ENCODE measurements around the gene AADACL4.

DNA sequence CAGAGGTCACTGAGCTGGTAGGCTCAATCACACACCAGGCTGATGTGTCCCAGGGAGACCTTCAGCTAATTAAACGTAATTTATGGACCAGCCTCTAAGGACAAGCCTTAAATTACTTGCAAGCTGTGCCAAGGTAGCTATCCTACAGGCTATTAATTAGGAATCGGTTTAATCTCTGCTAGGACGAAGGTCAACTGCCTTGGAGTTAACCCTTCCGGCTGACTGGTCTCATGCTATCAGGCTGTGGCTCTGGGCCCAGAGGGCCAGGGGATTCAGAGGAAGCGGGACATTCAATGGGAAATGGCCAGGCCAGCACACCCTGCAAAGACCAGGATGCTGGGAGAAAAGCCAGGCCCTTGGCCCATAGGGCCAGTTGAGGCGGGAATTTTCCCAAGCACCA is 44.9 kb upstream of the AADACL4 start:
- TF ChIP-seq, protein P1, sequence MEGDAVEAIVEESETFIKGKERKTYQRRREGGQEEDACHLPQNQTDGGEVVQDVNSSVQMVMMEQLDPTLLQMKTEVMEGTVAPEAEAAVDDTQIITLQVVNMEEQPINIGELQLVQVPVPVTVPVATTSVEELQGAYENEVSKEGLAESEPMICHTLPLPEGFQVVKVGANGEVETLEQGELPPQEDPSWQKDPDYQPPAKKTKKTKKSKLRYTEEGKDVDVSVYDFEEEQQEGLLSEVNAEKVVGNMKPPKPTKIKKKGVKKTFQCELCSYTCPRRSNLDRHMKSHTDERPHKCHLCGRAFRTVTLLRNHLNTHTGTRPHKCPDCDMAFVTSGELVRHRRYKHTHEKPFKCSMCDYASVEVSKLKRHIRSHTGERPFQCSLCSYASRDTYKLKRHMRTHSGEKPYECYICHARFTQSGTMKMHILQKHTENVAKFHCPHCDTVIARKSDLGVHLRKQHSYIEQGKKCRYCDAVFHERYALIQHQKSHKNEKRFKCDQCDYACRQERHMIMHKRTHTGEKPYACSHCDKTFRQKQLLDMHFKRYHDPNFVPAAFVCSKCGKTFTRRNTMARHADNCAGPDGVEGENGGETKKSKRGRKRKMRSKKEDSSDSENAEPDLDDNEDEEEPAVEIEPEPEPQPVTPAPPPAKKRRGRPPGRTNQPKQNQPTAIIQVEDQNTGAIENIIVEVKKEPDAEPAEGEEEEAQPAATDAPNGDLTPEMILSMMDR (IDR thresholded peaks at IDR 0.05; ENCODE audit: insufficient read depth, low read depth, low read length): no peak
- no peak for TF ChIP-seq EZH2 (IDR thresholded peaks at IDR 0.05; ENCODE audit: insufficient read depth, low read length)
